ENCODE results near the gene HOXA7. TPM values are rescaled to one million over a fixed set of nuclear protein-coding genes. Genes with fewer than 3 reads are reported as not detected.

HOXA7 gene
- total and polyA plus RNA-seq, 5 donors from 2014 or later = not detected

GRCh38 chr7:27196287-27196767 lies 39.9 kb upstream of the HOXA7 start:
- Mint-ChIP-seq H3K4me1 (peaks cover 4 to 49% (median 11%) of the 10 kb centered on the region in 4 donors), H3K9me3 (peaks cover 0 to 10% (median 0%) of the 10 kb centered on the region in 7 donors), H3K4me3 (peak overlapping the region in 2 of 4 donors; percentile 22 to 70), H3K27ac (no peak overlapping the region), H3K36me3 (no peaks in the 10 kb centered on the region), H3K27me3 (peaks cover 85% of the 10 kb centered on the region)
- Histone ChIP-seq H3K27me3 (ENCODE audit: control insufficient read depth, insufficient read depth, low read length) (peaks cover 66% of the 10 kb centered on the region), H3K36me3 (ENCODE audit: control insufficient read depth, insufficient read depth, low read length) (no peaks in the 10 kb centered on the region), H3K4me3 (ENCODE audit: low read depth, low read length) (no peak overlapping the region), H3K9me3 (ENCODE audit: control insufficient read depth in 2 of 2, low read length in 2 of 2) (peaks cover 0 to 6% of the 10 kb centered on the region in 2 experiments), H3K27ac (ENCODE audit: insufficient read depth, low read length, poor library complexity, severe bottlenecking) (no peak overlapping the region), H3K4me1 (ENCODE audit: control insufficient read depth, insufficient read depth, low read length, poor library complexity, severe bottlenecking) (peaks cover 37% of the 10 kb centered on the region)
- DNase-seq = peak; percentile 69 to 83 (median 75)
- peak; percentile 43 to 52 for ATAC-seq (ENCODE audit: low read depth in 2 of 2)

GRCh38 chr7:27194686-27195379 lies 38.4 kb upstream of the HOXA7 start:
- Histone ChIP-seq H3K9me3 (ENCODE audit: control insufficient read depth in 2 of 2, low read length in 2 of 2) (peaks cover 0 to 6% of the 10 kb centered on the region in 2 experiments), H3K27ac (ENCODE audit: insufficient read depth, low read length, poor library complexity, severe bottlenecking) (no peak overlapping the region), H3K36me3 (ENCODE audit: control insufficient read depth, insufficient read depth, low read length) (no peaks in the 10 kb centered on the region), H3K4me3 (ENCODE audit: low read depth, low read length) (no peak overlapping the region), H3K27me3 (ENCODE audit: control insufficient read depth, insufficient read depth, low read length) (peaks cover 73% of the 10 kb centered on the region), H3K4me1 (ENCODE audit: control insufficient read depth, insufficient read depth, low read length, poor library complexity, severe bottlenecking) (peaks cover 26% of the 10 kb centered on the region)
- DNase-seq (no peak), ATAC-seq (ENCODE audit: low read depth in 2 of 2) (no peak)
- Mint-ChIP-seq H3K4me3 (peak overlapping the region in 2 of 4 donors; percentile 6 to 85), H3K27me3 (peaks cover 90% of the 10 kb centered on the region), H3K36me3 (no peaks in the 10 kb centered on the region), H3K9me3 (peaks cover 0 to 5% (median 0%) of the 10 kb centered on the region in 7 donors), H3K4me1 (peaks cover 4 to 47% (median 9%) of the 10 kb centered on the region in 4 donors), H3K27ac (no peak overlapping the region)

DNA sequence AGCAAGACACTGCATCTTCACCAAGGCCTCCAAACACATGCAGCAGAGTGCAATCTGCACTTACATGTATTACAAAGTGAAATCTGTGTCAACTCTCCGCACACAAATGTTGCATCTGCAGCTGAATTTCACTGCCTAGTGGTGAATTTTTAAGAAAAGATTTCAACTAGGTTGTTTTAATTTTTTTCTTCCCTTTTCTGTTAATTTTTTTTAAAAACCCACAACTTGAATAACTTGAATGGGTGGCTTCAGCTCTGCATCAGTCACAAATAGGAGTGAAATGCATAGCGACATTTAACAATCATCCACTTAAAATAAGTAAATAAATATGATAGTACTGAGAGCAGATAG lies 37.5 kb upstream of the HOXA7 start:
- H3K4me3 ChIP-seq (ENCODE audit: low read depth, low read length) = no peak overlapping the region
- no peaks in the 10 kb centered on the region for H3K36me3 Mint-ChIP-seq
- H3K9me3 Mint-ChIP-seq = peaks cover 0 to 5% (median 0%) of the 10 kb centered on the region in 7 donors
- H3K27me3 Mint-ChIP-seq = peaks cover 95% of the 10 kb centered on the region
- ATAC-seq (ENCODE audit: low read depth in 2 of 2) = no peak
- peaks cover 4 to 53% (median 12%) of the 10 kb centered on the region in 4 donors for H3K4me1 Mint-ChIP-seq
- H3K27me3 ChIP-seq (ENCODE audit: control insufficient read depth, insufficient read depth, low read length) = peaks cover 79% of the 10 kb centered on the region
- no peak overlapping the region for H3K27ac ChIP-seq (ENCODE audit: insufficient read depth, low read length, poor library complexity, severe bottlenecking)
- no peak for DNase-seq
- peak overlapping the region in 2 of 4 donors; percentile 6 to 65 for H3K4me3 Mint-ChIP-seq
- peaks cover 26% of the 10 kb centered on the region for H3K4me1 ChIP-seq (ENCODE audit: control insufficient read depth, insufficient read depth, low read length, poor library complexity, severe bottlenecking)
- H3K9me3 ChIP-seq (ENCODE audit: control insufficient read depth in 2 of 2, low read length in 2 of 2) = peaks cover 0 to 6% of the 10 kb centered on the region in 2 experiments
- no peaks in the 10 kb centered on the region for H3K36me3 ChIP-seq (ENCODE audit: control insufficient read depth, insufficient read depth, low read length)
- H3K27ac Mint-ChIP-seq = no peak overlapping the region

DNA sequence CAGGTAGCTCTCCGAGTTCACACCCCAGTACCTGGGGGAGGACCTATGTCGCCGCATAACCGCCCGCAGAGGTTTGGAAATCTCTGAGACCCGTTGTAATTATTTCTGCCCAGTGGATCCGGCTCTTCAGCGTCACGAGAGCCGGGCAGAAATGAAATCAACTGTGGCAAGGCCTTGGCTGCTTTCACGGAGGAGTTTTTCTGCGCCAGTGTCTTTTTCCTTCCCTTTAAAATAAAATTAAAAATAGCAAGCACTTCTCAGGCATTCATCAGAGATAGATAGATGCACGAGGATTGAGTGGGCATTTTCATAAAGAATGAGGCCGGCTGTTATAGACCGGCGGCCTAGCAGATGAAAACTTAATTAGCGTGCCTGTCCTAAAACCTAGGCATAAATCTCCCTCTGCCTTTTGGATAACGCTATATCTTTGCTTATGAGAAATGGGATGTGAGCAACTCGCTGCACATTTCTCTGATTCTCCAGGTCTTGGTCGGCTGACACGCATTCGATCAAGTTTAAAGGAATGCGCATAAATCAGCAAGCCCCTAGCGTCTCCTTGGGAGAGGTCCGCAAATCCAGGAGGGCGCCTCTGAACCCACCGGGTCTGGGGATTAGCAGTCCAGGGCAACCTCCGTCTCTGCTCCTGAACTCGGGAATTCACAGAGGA lies 37.0 kb upstream of the HOXA7 start:
- Histone ChIP-seq H3K27ac (ENCODE audit: insufficient read depth, low read length, poor library complexity, severe bottlenecking) (no peak overlapping the region), H3K4me3 (ENCODE audit: low read depth, low read length) (no peak overlapping the region), H3K27me3 (ENCODE audit: control insufficient read depth, insufficient read depth, low read length) (peaks cover 77% of the 10 kb centered on the region), H3K36me3 (ENCODE audit: control insufficient read depth, insufficient read depth, low read length) (no peaks in the 10 kb centered on the region), H3K9me3 (ENCODE audit: control insufficient read depth in 2 of 2, low read length in 2 of 2) (peaks cover 0 to 6% of the 10 kb centered on the region in 2 experiments), H3K4me1 (ENCODE audit: control insufficient read depth, insufficient read depth, low read length, poor library complexity, severe bottlenecking) (peaks cover 30% of the 10 kb centered on the region)
- DNase-seq (no peak), ATAC-seq (ENCODE audit: low read depth in 2 of 2) (no peak)
- peaks cover 95% of the 10 kb centered on the region for H3K27me3 Mint-ChIP-seq
- peaks cover 0 to 6% (median 0%) of the 10 kb centered on the region in 7 donors for H3K9me3 Mint-ChIP-seq
- H3K27ac Mint-ChIP-seq = no peak overlapping the region
- H3K4me3 Mint-ChIP-seq = peak overlapping the region; percentile 6 to 61 (median 46)
- no peaks in the 10 kb centered on the region for H3K36me3 Mint-ChIP-seq
- peaks cover 8 to 53% (median 16%) of the 10 kb centered on the region in 4 donors for H3K4me1 Mint-ChIP-seq

- no peak for DNase-seq
- Mint-ChIP-seq H3K27ac (no peak overlapping the region), H3K36me3 (no peaks in the 10 kb centered on the region), H3K4me3 (peak overlapping the region; percentile 71 to 77 (median 74)), H3K4me1 (peaks cover 9 to 53% (median 18%) of the 10 kb centered on the region in 4 donors), H3K27me3 (peaks cover 95% of the 10 kb centered on the region), H3K9me3 (peaks cover 0 to 6% (median 0%) of the 10 kb centered on the region in 7 donors)
- H3K27ac ChIP-seq (ENCODE audit: insufficient read depth, low read length, poor library complexity, severe bottlenecking) = no peak overlapping the region
- no peaks in the 10 kb centered on the region for H3K36me3 ChIP-seq (ENCODE audit: control insufficient read depth, insufficient read depth, low read length)
- H3K4me1 ChIP-seq (ENCODE audit: control insufficient read depth, insufficient read depth, low read length, poor library complexity, severe bottlenecking) = peaks cover 37% of the 10 kb centered on the region
- no peak for ATAC-seq (ENCODE audit: low read depth in 2 of 2)
- peaks cover 73% of the 10 kb centered on the region for H3K27me3 ChIP-seq (ENCODE audit: control insufficient read depth, insufficient read depth, low read length)
- H3K4me3 ChIP-seq (ENCODE audit: low read depth, low read length) = no peak overlapping the region
- peaks cover 0 to 4% of the 10 kb centered on the region in 2 experiments for H3K9me3 ChIP-seq (ENCODE audit: control insufficient read depth in 2 of 2, low read length in 2 of 2)
These were observed 36.3 kb upstream of the HOXA7 start for GRCh38 chr7:27192546-27193334.

DNA sequence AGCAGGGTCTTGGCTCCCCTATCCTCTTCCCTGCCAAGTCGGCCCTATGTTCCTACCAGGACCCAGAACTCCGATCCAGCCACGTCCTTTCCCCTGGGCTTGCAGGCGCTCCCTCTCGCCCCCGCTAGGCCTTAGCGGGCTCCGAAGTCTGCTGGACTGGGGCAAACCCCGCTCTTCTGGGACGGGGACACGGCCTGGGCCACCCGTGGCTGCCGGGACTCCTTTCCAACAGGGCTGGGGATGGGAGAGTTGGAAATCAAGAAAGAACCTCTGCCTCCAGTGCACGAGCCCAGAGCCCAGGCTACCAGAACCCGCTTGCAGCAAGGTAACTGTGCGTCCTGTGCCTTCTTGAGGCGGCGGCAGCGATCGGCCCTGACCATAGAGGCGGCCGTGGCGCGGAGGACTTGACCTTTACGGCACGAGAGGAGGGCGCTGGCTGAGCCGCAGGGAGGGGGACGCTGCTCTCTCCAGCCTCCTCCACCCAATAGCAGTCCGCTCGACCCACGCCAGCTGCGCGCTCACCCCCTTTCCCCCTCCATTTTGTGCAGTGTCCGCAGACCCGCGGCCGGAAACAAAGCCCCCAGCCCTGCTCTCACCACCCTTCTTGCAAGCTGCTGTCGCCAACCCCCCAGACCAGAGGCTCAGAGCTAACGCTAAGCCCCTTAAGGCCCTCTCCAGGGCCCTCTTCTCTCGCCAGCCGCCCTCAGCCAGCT lies 35.5 kb upstream of the HOXA7 start:
- no peak overlapping the region for H3K4me3 ChIP-seq (ENCODE audit: low read depth, low read length)
- peaks cover 40% of the 10 kb centered on the region for H3K4me1 ChIP-seq (ENCODE audit: control insufficient read depth, insufficient read depth, low read length, poor library complexity, severe bottlenecking)
- no peaks in the 10 kb centered on the region for H3K36me3 Mint-ChIP-seq
- H3K36me3 ChIP-seq (ENCODE audit: control insufficient read depth, insufficient read depth, low read length) = no peaks in the 10 kb centered on the region
- ATAC-seq (ENCODE audit: low read depth in 2 of 2) (no peak), DNase-seq (no peak)
- H3K27me3 Mint-ChIP-seq = peaks cover 95% of the 10 kb centered on the region
- peaks cover 9 to 56% (median 21%) of the 10 kb centered on the region in 4 donors for H3K4me1 Mint-ChIP-seq
- H3K9me3 Mint-ChIP-seq = peaks cover 0 to 6% (median 0%) of the 10 kb centered on the region in 7 donors
- H3K27ac Mint-ChIP-seq = no peak overlapping the region
- H3K27ac ChIP-seq (ENCODE audit: insufficient read depth, low read length, poor library complexity, severe bottlenecking) = no peak overlapping the region
- H3K9me3 ChIP-seq (ENCODE audit: control insufficient read depth in 2 of 2, low read length in 2 of 2) = peaks cover 0 to 3% of the 10 kb centered on the region in 2 experiments
- H3K4me3 Mint-ChIP-seq = peak overlapping the region; percentile 70 to 80 (median 75)
- H3K27me3 ChIP-seq (ENCODE audit: control insufficient read depth, insufficient read depth, low read length) = peaks cover 73% of the 10 kb centered on the region

Measured in CD4-positive, CD25-positive, alpha-beta regulatory T cell (primary cell).